Heart left ventricle (tissue), 16 donors: ENCODE measurements around the gene KRTAP20-4. TPM values are rescaled to one million over a fixed set of nuclear protein-coding genes. Genes with fewer than 3 reads are reported as not detected.

ENCODE experiments used
- ATAC-seq, 4 donors: fragments of 200-7000 bp; cut with Tn5 transposase; one replicate each; pipeline ENCODE4 v1.9.1; 2020 to 2022; ENCODE audit warnings: moderate library complexity in 4 of 4, mild to moderate bottlenecking in 3 of 4, moderate number of reproducible peaks in 1 of 4
- DNase-seq, 5 donors: peaks; one replicate each; pipeline ENCODE4 v3.0.0-alpha.2; 2020
- H3K27ac ChIP-seq, 12 donors: fragments of 200-600 bp; sonication (generic) in 4 of 12; one replicate each; pipeline versions ENCODE4 v1.5.0 to v1.8.0; 2016 to 2022; ENCODE audit warnings: mild to moderate bottlenecking in 2 of 12
- H3K27me3 ChIP-seq, 9 donors: fragments of 200-600 bp; sonication (generic) in 2 of 9; one replicate each; pipeline versions ENCODE4 v1.5.1 to v1.8.0; 2016 to 2022; ENCODE audit warnings: mild to moderate bottlenecking in 3 of 9
- H3K36me3 ChIP-seq, 9 donors: fragments of 200-600 bp; sonication (generic) in 2 of 9; one replicate each; pipeline versions ENCODE4 v1.5.0 to v1.8.0; 2018 to 2022; ENCODE audit warnings: mild to moderate bottlenecking in 2 of 9
- H3K4me1 ChIP-seq, 12 donors: fragments of 200-600 bp; sonication (generic) in 4 of 12; one replicate each; pipeline versions ENCODE4 v1.5.0 to v1.8.0; 2016 to 2022; ENCODE audit warnings: mild to moderate bottlenecking in 3 of 12
- H3K4me3 ChIP-seq, 12 donors: fragments of 200-600 bp; sonication (generic) in 4 of 12; one replicate each; pipeline versions ENCODE4 v1.5.0 to v1.8.0; 2017 to 2022; ENCODE audit warnings: mild to moderate bottlenecking in 9 of 12, moderate library complexity in 4 of 12
- H3K9me3 ChIP-seq, 12 donors: fragments of 200-600 bp; sonication (generic) in 4 of 12; one replicate each; pipeline versions ENCODE4 v1.5.0 to v1.8.0; 2016 to 2022; ENCODE audit warnings: mild to moderate bottlenecking in 1 of 12
- CTCF ChIP-seq, 12 donors: fragments of 200-600 bp; sonication (generic) in 4 of 12; IDR thresholded peaks; one replicate each; pipeline versions ENCODE4 v1.5.0 to v1.8.0; 2018 to 2022; ENCODE audit warnings: antibody characterized with exemption in 12 of 12, mild to moderate bottlenecking in 5 of 12
- POLR2A ChIP-seq, 2 donors: fragments of 450-650 bp; IDR thresholded peaks; one replicate each; pipeline ENCODE4 v1.6.1; 2017; ENCODE audit warnings: antibody characterized with exemption in 2 of 2, mild to moderate bottlenecking in 2 of 2, moderate library complexity in 2 of 2
- WGBS, 4 donors: extraction: QIAGEN DNeasy Blood & Tissue Kit in 2 of 4; methylation state at CpG; one replicate each; pipeline versions ENCODE4 v1.1.5 to v1.1.7; 2013 to 2018; 5-methylcytosine and 5-hydroxymethylcytosine counted together
- intact Hi-C, 10 donors: fragments of 100-400 bp; cut with DNase I; formaldehyde crosslinking; loops; one replicate each; pipeline versions ENCODE4 v1.11.1 to v1.14.2; 2022
- long read RNA-seq, 3 donors: library from polyadenylated mRNA; unstranded; transcript quantifications; one replicate each; pipeline ENCODE4 v2.0.0, GENCODE V29; 2020 to 2021
- polyA plus RNA-seq, 2 donors: library from polyadenylated mRNA; stranded (reverse); fragments of 200-250 nt; gene quantifications; one replicate each; pipeline ENCODE4 v1.2.3, GENCODE V29; 2013
- total RNA-seq, 9 donors: library from RNA; depleted of rRNA in 2 of 9; stranded (reverse); fragments of >200 nt in 2 of 9; fragmentation: NEBNext Ultra II Directional in 3 of 9; extraction: Animal tissue kit (Norgen Biotek cat#: 25700) in 3 of 9; gene quantifications; one replicate each; pipeline versions ENCODE4 v1.1.0 to v1.2.4, GENCODE V29; 2016 to 2023
- donor health status: ischemic (EF 13 %, LVEDD 7.1; RV severe dilation, severe dysfunction).
- donor health status: healthy with polysubstance abuse.
- donor health status: DM: no; HTN: yes; CAD: no.
- donor health status: DM: no; HTN: no; CAD: no.
- donor health status: ischemic (EF 25% LVEDD 6.9; RV normal size, moderate dysfunction).
- donor health status: ischemic (EF 25% LVEDD 5.7; RV mildly dilated, moderate dysfunction).
- donor health status: healthy.
- donor health status: DM: yes; HTN: yes; CAD: no.
- donor health status: ischemic (EF 35%, LVEDD 5.7; RV mildly dilated, moderate dysfunction).
- donor health status: nonischemic (EF 11% LVEDD 7.7; RV severe dilation, severe dysfunction).
- donor health status: DM: yes; HTN: yes; CAD: no.
- donor health status: PGD.
- donor health status: ischemic (EF 29% LVEDD 5.4; RV normal size, mild dysfunction).
- donor health status: nonischemic (EF 23%, LVEDD 6.1; RV moderate dilation, normal function).

Gene KRTAP20-4
- total RNA-seq, result not detected
- not detected for polyA plus RNA-seq
- long read RNA-seq, donor 1, result 0 reads
- long read RNA-seq, donor 2, result 0 reads
- long read RNA-seq, donor 3, result 0 reads

GRCh38 chr21:30620522-30620921 lies at the start of gene KRTAP20-4:
TSS of gene KRTAP20-4 (plus strand) at chr21:30620627.
- no peak for TF ChIP-seq CTCF (IDR thresholded peaks at IDR 0.05)
- TF ChIP-seq POLR2A (IDR thresholded peaks at IDR 0.05), result no peak
- intact Hi-C loops, result no loop called here
- H3K9me3 ChIP-seq, result peaks cover 0 to 2% (median 0%) of the 10 kb centered on the region in 12 donors
- H3K36me3 ChIP-seq, result no peaks in the 10 kb centered on the region
- ATAC-seq (no peak), DNase-seq (no peak)
- H3K4me3 ChIP-seq, result no peak within 1 kb of the TSS
- no peak within 1 kb of the TSS for H3K27ac ChIP-seq
- WGBS, 4 donors, result 81 to 86% (median 83%) methylated on average over 3 of the region's 3 CpGs
- no peaks in the 10 kb centered on the region for H3K27me3 ChIP-seq
- H3K4me1 ChIP-seq, result no peaks in the 10 kb centered on the region

- Histone ChIP-seq H3K27me3 (no peaks in the 10 kb centered on the region), H3K4me1 (no peaks in the 10 kb centered on the region), H3K9me3 (no peaks in the 10 kb centered on the region), H3K36me3 (no peaks in the 10 kb centered on the region), H3K4me3 (no peak overlapping the region), H3K27ac (no peak overlapping the region)
- no peak for ATAC-seq
- no peak for TF ChIP-seq CTCF (IDR thresholded peaks at IDR 0.05)
- DNase-seq, result no peak
- intact Hi-C loops, result no loop called here
Observed at GRCh38 chr21:30577766-30578165, 42.7 kb upstream of the KRTAP20-4 start.

DNA sequence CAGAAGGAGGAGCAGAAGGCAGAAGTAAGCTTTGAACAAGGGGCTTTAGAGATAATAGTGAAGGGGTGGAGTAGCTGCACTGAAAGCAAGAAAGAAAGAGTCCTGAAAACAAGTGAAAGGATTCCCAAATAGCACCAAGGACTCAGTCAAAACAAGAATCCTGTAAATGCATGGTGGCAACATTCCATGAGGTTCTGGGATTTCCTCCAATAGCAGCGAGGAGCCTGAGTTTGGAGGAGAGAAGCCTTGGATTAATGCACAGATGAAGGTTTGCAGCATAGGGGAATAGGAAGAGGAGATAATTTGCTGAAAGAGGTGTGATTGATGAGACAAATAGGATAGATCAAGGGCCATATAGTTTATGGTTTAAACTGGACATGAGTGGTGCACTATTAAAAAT lies 41.1 kb upstream of the KRTAP20-4 start:
- 27 to 54% (median 31%) methylated on average over 1 of the region's 1 CpG for WGBS, 4 donors
- H3K4me1 ChIP-seq, result no peaks in the 10 kb centered on the region

DNA sequence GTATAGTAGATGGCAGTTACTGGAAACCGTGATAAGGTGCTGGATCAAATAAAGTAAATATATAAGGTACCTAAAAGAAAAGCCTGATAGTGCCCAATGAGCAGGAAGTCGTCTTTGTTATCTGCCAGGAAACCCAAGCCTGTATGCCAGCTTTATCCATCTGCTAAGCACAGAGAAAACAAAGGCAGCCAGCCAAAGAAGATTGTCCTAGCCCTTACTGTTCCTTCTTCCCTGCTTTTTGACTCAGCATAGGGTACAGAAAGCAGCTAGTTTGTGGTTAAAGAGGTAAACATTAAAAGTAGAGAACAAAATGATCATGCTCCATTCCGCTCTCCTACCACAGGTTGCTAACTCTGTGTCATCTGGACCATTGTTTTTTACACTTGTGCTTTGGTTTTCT lies 40.3 kb upstream of the KRTAP20-4 start:
- ATAC-seq (no peak), DNase-seq (no peak)
- no peak overlapping the region for H3K27ac ChIP-seq
- no peaks in the 10 kb centered on the region for H3K36me3 ChIP-seq
- no peaks in the 10 kb centered on the region for H3K27me3 ChIP-seq
- 47 to 55% (median 53%) methylated on average over 3 of the region's 3 CpGs for WGBS, 4 donors
- no peaks in the 10 kb centered on the region for H3K9me3 ChIP-seq
- no peak overlapping the region for H3K4me3 ChIP-seq
- H3K4me1 ChIP-seq, result no peaks in the 10 kb centered on the region
- no peak for TF ChIP-seq POLR2A (IDR thresholded peaks at IDR 0.05)
- no peak for TF ChIP-seq CTCF (IDR thresholded peaks at IDR 0.05)
- intact Hi-C loops, result loop anchor here in 1 of 10 donors (10.0 kb wide), 1 partner anchor 55 kb away; no protein-coding TSS in a partner anchor

More for the DNA sequence above, 41.1 kb upstream of the KRTAP20-4 start:
- Histone ChIP-seq H3K36me3 (no peaks in the 10 kb centered on the region), H3K4me3 (no peak overlapping the region), H3K27ac (no peak overlapping the region), H3K9me3 (no peaks in the 10 kb centered on the region), H3K27me3 (no peaks in the 10 kb centered on the region)
- intact Hi-C loops, result no loop called here
- DNase-seq, result no peak
- TF ChIP-seq CTCF (IDR thresholded peaks at IDR 0.05) (no peak), POLR2A (IDR thresholded peaks at IDR 0.05) (no peak)
- ATAC-seq, result no peak
